Nephron (organoid): ENCODE data around the gene ETV6.

Experiments used
- H3K27ac Mint-ChIP-seq, 3 experiments: 2 replicates each; pipeline ENCODE4 v1.8.0; 2020; ENCODE audit warnings: mixed read lengths in 3 of 3, mild to moderate bottlenecking in 2 of 3, moderate library complexity in 1 of 3
- H3K27me3 Mint-ChIP-seq: 2 replicates; pipeline ENCODE4 v1.8.0; 2021; ENCODE audit warnings: low read depth, mild to moderate bottlenecking, moderate library complexity, mixed read lengths
- H3K36me3 Mint-ChIP-seq: 2 replicates; pipeline ENCODE4 v1.8.0; 2020; ENCODE audit warnings: low read depth, mixed read lengths
- H3K4me1 Mint-ChIP-seq: 2 replicates; pipeline ENCODE4 v1.8.0; 2020; ENCODE audit warnings: mixed read lengths
- H3K4me3 Mint-ChIP-seq, 3 experiments: 2 replicates each; pipeline ENCODE4 v1.8.0; 2020; ENCODE audit warnings: mild to moderate bottlenecking in 3 of 3, mixed read lengths in 3 of 3, moderate library complexity in 2 of 3
- H3K9me3 Mint-ChIP-seq: 2 replicates; pipeline ENCODE4 v1.8.0; 2020; ENCODE audit warnings: mixed read lengths
- CTCF ChIP-seq, 3 experiments: fragments of 200-600 bp; sonication (generic); IDR thresholded peaks; one replicate each; pipeline ENCODE4 v1.5.0; 2021; ENCODE audit warnings: antibody characterized with exemption in 3 of 3; ENCODE audit not compliant: unreplicated experiment in 3 of 3

ETV6 gene

DNA sequence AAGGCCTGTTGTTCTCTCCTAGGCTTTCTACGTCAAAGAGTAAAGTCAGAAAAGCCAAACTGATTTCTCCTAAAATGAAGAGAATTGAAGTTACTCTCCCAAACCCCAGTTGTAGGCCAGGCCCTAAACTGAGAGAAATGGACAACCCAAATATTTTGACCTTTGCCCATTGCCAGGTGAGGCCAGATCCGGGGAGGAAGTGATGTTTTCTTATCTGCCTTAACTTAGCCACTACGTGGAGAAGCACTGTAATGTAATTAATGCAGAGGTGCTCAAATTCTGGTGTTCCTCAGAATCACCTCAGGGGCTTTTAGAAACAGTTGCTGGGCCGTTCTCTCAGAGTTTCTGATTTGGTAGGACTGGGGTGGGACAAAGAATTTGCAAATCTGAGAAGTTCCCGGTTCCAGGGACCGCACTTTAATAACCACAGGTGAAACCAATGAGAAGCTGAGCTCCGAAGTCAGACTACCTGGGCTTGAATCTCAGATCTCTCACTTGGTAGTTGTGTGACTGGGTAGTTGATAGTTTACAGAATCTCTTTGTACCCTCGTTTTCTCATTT, 73.2 kb downstream of the ETV6 start:
- H3K36me3 Mint-ChIP-seq = no peaks in the 10 kb centered on the region
- no peak overlapping the region for H3K4me3 Mint-ChIP-seq
- H3K9me3 Mint-ChIP-seq = no peaks in the 10 kb centered on the region
- TF ChIP-seq CTCF (IDR thresholded peaks at IDR 0.05; ENCODE audit: unreplicated experiment in 3 of 3) = no peak
- no peaks in the 10 kb centered on the region for H3K27me3 Mint-ChIP-seq
- H3K27ac Mint-ChIP-seq = no peak overlapping the region
- peaks cover 56% of the 10 kb centered on the region for H3K4me1 Mint-ChIP-seq

- no peaks in the 10 kb centered on the region for H3K36me3 Mint-ChIP-seq
- no peak overlapping the region for H3K4me3 Mint-ChIP-seq
- no peak for TF ChIP-seq CTCF (IDR thresholded peaks at IDR 0.05; ENCODE audit: unreplicated experiment in 3 of 3)
- no peaks in the 10 kb centered on the region for H3K9me3 Mint-ChIP-seq
- H3K4me1 Mint-ChIP-seq = peaks cover 49% of the 10 kb centered on the region
- H3K27ac Mint-ChIP-seq = peak overlapping the region; percentile 49 to 88 (median 86)
- H3K27me3 Mint-ChIP-seq = no peaks in the 10 kb centered on the region
These were observed 74.5 kb downstream of the ETV6 start for GRCh38 chr12:11723993-11724392.

DNA sequence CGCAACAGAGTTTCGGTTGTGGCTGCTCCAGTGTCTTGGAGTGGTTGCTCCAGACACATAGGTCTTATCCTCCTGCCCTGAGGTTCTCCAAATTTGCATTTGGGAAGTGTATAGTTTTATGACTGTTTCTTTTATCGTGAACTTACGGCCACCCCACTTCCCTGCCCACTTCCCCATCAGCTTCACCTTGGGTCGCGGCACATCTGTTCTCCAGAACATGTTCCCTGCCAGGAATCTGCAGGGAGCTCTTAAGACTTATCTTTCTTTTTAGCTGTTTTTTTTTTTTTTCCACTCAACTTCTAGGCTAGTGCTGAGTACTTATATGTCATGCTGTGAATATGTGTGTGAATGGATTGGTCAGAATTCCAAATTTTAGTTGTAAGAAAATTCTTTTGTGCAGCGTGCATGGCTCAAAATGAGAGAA, 75.4 kb downstream of the ETV6 start:
- no peaks in the 10 kb centered on the region for H3K9me3 Mint-ChIP-seq
- peak overlapping the region; percentile 49 to 88 (median 86) for H3K27ac Mint-ChIP-seq
- peak overlapping the region in 2 of 3 experiments; percentile 0 to 27 for H3K4me3 Mint-ChIP-seq
- H3K36me3 Mint-ChIP-seq = no peaks in the 10 kb centered on the region
- no peaks in the 10 kb centered on the region for H3K27me3 Mint-ChIP-seq
- no peak for TF ChIP-seq CTCF (IDR thresholded peaks at IDR 0.05; ENCODE audit: unreplicated experiment in 3 of 3)
- H3K4me1 Mint-ChIP-seq = peaks cover 46% of the 10 kb centered on the region

DNA sequence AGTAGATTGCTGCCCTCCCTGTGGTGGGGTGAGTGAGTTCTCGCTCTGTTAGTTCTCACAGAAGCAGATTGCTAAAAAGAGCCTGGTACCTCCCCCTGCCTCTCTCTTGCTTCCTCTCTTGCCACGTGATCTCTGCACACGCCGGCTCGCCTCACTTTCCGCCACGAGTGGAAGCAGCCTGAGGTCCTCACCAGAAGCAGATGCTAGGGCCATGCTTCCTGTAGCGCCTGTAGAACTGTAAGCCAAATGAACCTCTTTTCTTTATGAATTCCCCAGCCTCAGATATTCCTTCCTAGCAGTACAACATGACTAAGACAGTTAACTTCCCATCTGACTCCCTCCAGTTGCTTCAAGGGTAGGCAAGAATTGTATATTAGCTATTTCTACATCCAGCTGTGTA, 76.2 kb downstream of the ETV6 start:
- H3K27ac Mint-ChIP-seq = peak overlapping the region in 2 of 3 experiments; percentile 43 to 88
- peaks cover 47% of the 10 kb centered on the region for H3K4me1 Mint-ChIP-seq

DNA sequence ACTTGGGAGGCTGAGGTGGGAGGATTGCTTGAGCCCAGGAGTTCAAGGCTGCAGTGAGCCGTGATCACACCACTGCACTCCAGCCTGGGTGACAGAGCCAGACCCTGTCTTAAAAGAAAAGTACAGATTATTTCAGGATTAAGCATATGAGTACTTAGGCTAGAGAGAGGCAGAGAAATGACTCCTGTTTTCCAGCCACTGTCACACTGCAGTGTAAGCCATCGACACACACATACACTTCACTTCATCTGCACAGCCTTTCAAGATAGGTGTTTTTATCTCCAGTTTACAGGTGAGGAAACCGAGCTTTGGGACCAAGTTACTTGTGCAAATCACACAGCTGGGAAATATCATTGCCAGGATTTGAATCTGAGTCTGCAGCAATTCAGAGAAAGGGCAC, 77.2 kb downstream of the ETV6 start:
- Mint-ChIP-seq H3K27me3 (no peaks in the 10 kb centered on the region), H3K27ac (peak overlapping the region in 1 of 3 experiments; percentile 0), H3K9me3 (no peaks in the 10 kb centered on the region), H3K4me3 (no peak overlapping the region), H3K36me3 (no peaks in the 10 kb centered on the region), H3K4me1 (peaks cover 47% of the 10 kb centered on the region)
- TF ChIP-seq CTCF (IDR thresholded peaks at IDR 0.05; ENCODE audit: unreplicated experiment in 3 of 3) = no peak

More for the DNA sequence above, 76.2 kb downstream of the ETV6 start:
- Mint-ChIP-seq H3K4me3 (no peak overlapping the region), H3K9me3 (no peaks in the 10 kb centered on the region), H3K36me3 (no peaks in the 10 kb centered on the region), H3K27me3 (no peaks in the 10 kb centered on the region)
- TF ChIP-seq CTCF (IDR thresholded peaks at IDR 0.05; ENCODE audit: unreplicated experiment in 3 of 3) = no peak

DNA sequence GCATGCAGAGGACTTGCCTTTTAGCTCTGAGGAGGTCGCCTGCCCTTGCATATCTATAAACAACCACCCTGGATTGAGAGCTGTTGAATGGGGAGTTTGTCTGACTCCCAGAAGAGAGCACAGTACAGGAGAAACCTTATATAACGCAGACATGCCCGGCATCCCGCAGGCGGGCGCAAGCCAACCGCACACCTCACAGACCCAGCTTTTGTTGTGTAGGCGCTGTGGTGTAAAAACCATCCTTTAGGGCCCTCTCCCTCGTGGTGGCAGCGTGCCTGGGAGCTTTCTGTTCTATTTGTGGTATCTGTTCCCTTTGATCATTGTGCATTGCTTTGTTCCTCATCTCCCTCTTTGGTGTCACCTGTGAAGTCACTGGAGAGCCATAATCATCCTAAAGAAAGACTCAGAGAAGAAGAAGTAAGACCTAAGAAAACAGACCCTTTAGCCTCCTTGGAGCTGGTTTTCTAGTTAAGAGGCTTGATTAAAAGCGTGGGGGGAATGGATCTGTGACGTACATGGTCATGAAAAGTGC, 77.7 kb downstream of the ETV6 start:
- no peaks in the 10 kb centered on the region for H3K9me3 Mint-ChIP-seq
- no peak overlapping the region for H3K4me3 Mint-ChIP-seq
- no peaks in the 10 kb centered on the region for H3K36me3 Mint-ChIP-seq
- peak overlapping the region in 1 of 3 experiments; percentile 0 for H3K27ac Mint-ChIP-seq
- H3K27me3 Mint-ChIP-seq = no peaks in the 10 kb centered on the region
- peaks cover 47% of the 10 kb centered on the region for H3K4me1 Mint-ChIP-seq
- TF ChIP-seq CTCF (IDR thresholded peaks at IDR 0.05; ENCODE audit: unreplicated experiment in 3 of 3) = no peak
